Esophagus squamous epithelium (tissue), 5 donors: Measurements from ENCODE around the gene CELF2. TPM values are rescaled to one million over a fixed set of nuclear protein-coding genes. Genes with fewer than 3 reads are reported as not detected.
A peak's percentile ranks its signal among the peaks of the same experiment; 100 is the strongest.

Experiments
- DNase-seq: peaks from one replicate; lab custom pipeline; 2025; lab: John Stamatoyannopoulos, UW
- H3K27ac ChIP-seq, 4 donors: fragments of 200-600 bp; sonication (generic); one replicate each; pipeline ENCODE4 v1.5.1; 2016 to 2019; ENCODE audit warnings: mild to moderate bottlenecking in 1 of 4
- H3K27me3 ChIP-seq, 4 donors: fragments of 200-600 bp; sonication (generic); 1 replicate in 3 of 4; 2 replicates in 1 of 4; pipeline versions ENCODE4 v1.5.1 to v1.6.0; 2017 to 2021; ENCODE audit warnings: antibody characterized with exemption in 1 of 4
- H3K36me3 ChIP-seq, 3 donors: fragments of 200-600 bp; sonication (generic); one replicate each; pipeline ENCODE4 v1.5.1; 2016 to 2019
- H3K4me1 ChIP-seq, 3 donors: fragments of 200-600 bp; sonication (generic); one replicate each; pipeline ENCODE4 v1.5.1; 2017 to 2019
- H3K4me3 ChIP-seq, 4 donors: fragments of 200-600 bp; sonication (generic); 1 replicate in 3 of 4; 2 replicates in 1 of 4; pipeline ENCODE4 v1.5.1; 2016 to 2019; ENCODE audit warnings: mild to moderate bottlenecking in 2 of 4, moderate library complexity in 1 of 4
- H3K9me3 ChIP-seq, 3 donors: fragments of 200-600 bp; sonication (generic); one replicate each; pipeline ENCODE4 v1.5.1; 2016 to 2019
- CTCF ChIP-seq, 6 experiments: fragments of 450-650 bp in 4 of 6; fragments of 200-600 bp in 2 of 6; sonication (generic) in 2 of 6; IDR thresholded peaks; one replicate each; pipeline ENCODE4 v1.5.1; 2016 to 2019; ENCODE audit warnings: antibody characterized with exemption in 6 of 6, mild to moderate bottlenecking in 4 of 6, moderate library complexity in 4 of 6
- POLR2A ChIP-seq, 4 donors: fragments of 450-650 bp; IDR thresholded peaks; one replicate each; pipeline ENCODE4 v1.6.1; 2017; ENCODE audit warnings: antibody characterized with exemption in 4 of 4, mild to moderate bottlenecking in 4 of 4, moderate library complexity in 3 of 4
- WGBS, 2 donors: methylation state at CpG; one replicate each; pipeline ENCODE4 v1.1.5; 2018; 5-methylcytosine and 5-hydroxymethylcytosine counted together
- intact Hi-C: fragments of 100-400 bp; cut with DNase I; formaldehyde crosslinking; loops from one replicate; pipeline ENCODE4 v1.15.0; 2022
- total RNA-seq, 4 donors: library from RNA; depleted of rRNA; stranded (reverse); fragments of >200 nt; gene quantifications; one replicate each; pipeline ENCODE4 v1.1.0, GENCODE V29; 2016
- donor health status: DM: yes; HTN: yes; CAD: no.

The CELF2 gene
- total RNA-seq, 4 donors from 2014 or later: 4.2 to 62.4 (median 13.5) TPM

GRCh38 chr10:11165591-11166543 lies 148.2 kb downstream of the CELF2 start:
- WGBS, 2 donors: 17 to 22% methylated on average over 9 of the region's 44 CpGs
- TF ChIP-seq POLR2A (IDR thresholded peaks at IDR 0.05) (peak in 1 of 4 donors; percentile 66), CTCF (IDR thresholded peaks at IDR 0.05) (peak; percentile 21 to 60 (median 47))
- Histone ChIP-seq H3K36me3 (no peaks in the 10 kb centered on the region), H3K9me3 (no peaks in the 10 kb centered on the region), H3K4me3 (peak overlapping the region; percentile 43 to 76 (median 62)), H3K27me3 (peaks cover 0 to 30% (median 2%) of the 10 kb centered on the region in 4 donors), H3K27ac (peak overlapping the region; percentile 78 to 94 (median 87)), H3K4me1 (peaks cover 4 to 45% (median 11%) of the 10 kb centered on the region in 3 donors)
- intact Hi-C loops: no loop called here
- DNase-seq: no peak

- no peaks in the 10 kb centered on the region for H3K9me3 ChIP-seq
- peak overlapping the region; percentile 57 to 91 (median 80) for H3K27ac ChIP-seq
- H3K36me3 ChIP-seq: no peaks in the 10 kb centered on the region
- DNase-seq: no peak
- 52 to 68% methylated on average over 5 of the region's 5 CpGs for WGBS, 2 donors
- peak overlapping the region; percentile 43 to 76 (median 62) for H3K4me3 ChIP-seq
- TF ChIP-seq POLR2A (IDR thresholded peaks at IDR 0.05) (no peak), CTCF (IDR thresholded peaks at IDR 0.05) (no peak)
- intact Hi-C loops: no loop called here
- peaks cover 4 to 44% (median 10%) of the 10 kb centered on the region in 3 donors for H3K4me1 ChIP-seq
- peaks cover 0 to 30% (median 2%) of the 10 kb centered on the region in 4 donors for H3K27me3 ChIP-seq
Measured at GRCh38 chr10:11166550-11166949, 148.9 kb downstream of the CELF2 start.

GRCh38 chr10:11167233-11167966 lies 149.7 kb downstream of the CELF2 start:
- Histone ChIP-seq H3K9me3 (no peaks in the 10 kb centered on the region), H3K27me3 (peaks cover 0 to 30% (median 2%) of the 10 kb centered on the region in 4 donors), H3K36me3 (no peaks in the 10 kb centered on the region), H3K4me3 (peak overlapping the region in 3 of 4 donors; percentile 56 to 76 (median 67)), H3K4me1 (peaks cover 4 to 35% (median 4%) of the 10 kb centered on the region in 3 donors), H3K27ac (peak overlapping the region; percentile 72 to 91 (median 80))
- no peak for DNase-seq
- intact Hi-C loops: no loop called here
- 60 to 65% methylated on average over 7 of the region's 7 CpGs for WGBS, 2 donors
- TF ChIP-seq CTCF (IDR thresholded peaks at IDR 0.05) (no peak), POLR2A (IDR thresholded peaks at IDR 0.05) (no peak)

GRCh38 chr10:11168423-11169090 lies 150.9 kb downstream of the CELF2 start:
- no peak for DNase-seq
- TF ChIP-seq CTCF (IDR thresholded peaks at IDR 0.05) (no peak), POLR2A (IDR thresholded peaks at IDR 0.05) (no peak)
- peak overlapping the region in 3 of 4 donors; percentile 3 to 76 (median 67) for H3K4me3 ChIP-seq
- no peaks in the 10 kb centered on the region for H3K9me3 ChIP-seq
- peaks cover 4 to 26% (median 4%) of the 10 kb centered on the region in 3 donors for H3K4me1 ChIP-seq
- intact Hi-C loops: no loop called here
- H3K27me3 ChIP-seq: peaks cover 0 to 29% (median 2%) of the 10 kb centered on the region in 4 donors
- WGBS, 2 donors: 54 to 58% methylated on average over 6 of the region's 6 CpGs
- H3K36me3 ChIP-seq: no peaks in the 10 kb centered on the region
- H3K27ac ChIP-seq: peak overlapping the region in 3 of 4 donors; percentile 72 to 91 (median 83)
